Left lung (tissue), 10 donors: Measurements from ENCODE around the gene ABCB10. TPM values are rescaled to one million over a fixed set of nuclear protein-coding genes. Genes with fewer than 3 reads are reported as not detected.

Experiments used
- ATAC-seq: fragments of 200-7000 bp; cut with Tn5 transposase; one replicate; pipeline ENCODE4 v1.9.1; 2020; ENCODE audit warnings: moderate library complexity
- DNase-seq, 4 donors: peaks; one replicate each; pipeline ENCODE4 v3.0.0-alpha.2; 2013 to 2020
- H3K27ac ChIP-seq, 2 donors: fragments of 200-600 bp; sonication (generic) in 1 of 2; one replicate each; pipeline versions ENCODE4 v1.5.0 to v1.8.0; 2020 to 2021
- H3K27me3 ChIP-seq, 2 donors: fragments of 200-600 bp; sonication (generic) in 1 of 2; one replicate each; pipeline versions ENCODE4 v1.5.0 to v1.8.0; 2020 to 2021
- H3K36me3 ChIP-seq, 2 donors: fragments of 200-600 bp; sonication (generic) in 1 of 2; one replicate each; pipeline versions ENCODE4 v1.5.0 to v1.8.0; 2020 to 2021
- H3K4me1 ChIP-seq, 2 donors: fragments of 200-600 bp; one replicate each; pipeline ENCODE4 v1.8.0; 2021
- H3K4me3 ChIP-seq, 2 donors: fragments of 200-600 bp; sonication (generic) in 1 of 2; one replicate each; pipeline versions ENCODE4 v1.5.0 to v1.8.0; 2020 to 2021; ENCODE audit warnings: mild to moderate bottlenecking in 1 of 2
- H3K9me3 ChIP-seq, 2 donors: fragments of 200-600 bp; sonication (generic) in 1 of 2; one replicate each; pipeline versions ENCODE4 v1.5.0 to v1.8.0; 2020 to 2021
- intact Hi-C, 2 donors: fragments of 100-400 bp; cut with DNase I; formaldehyde crosslinking; loops; one replicate each; pipeline versions ENCODE4 v1.11.2 to v1.14.2; 2022
- polyA plus RNA-seq, 6 donors: library from polyadenylated mRNA; unstranded; fragments of 120-200 nt; gene quantifications; one replicate each; pipeline ENCODE4 v1.2.1, GENCODE V29; 2013; ENCODE audit not compliant: insufficient read length in 6 of 6
- total RNA-seq, 2 donors: library from RNA; stranded (reverse); fragmentation: NEBNext Ultra II Directional; extraction: Animal tissue kit (Norgen Biotek cat#: 25700); gene quantifications; one replicate each; pipeline ENCODE4 v1.2.1, GENCODE V29; 2021
- TF ChIP-seq, protein P1 (sequence below), 2 donors: fragments of 200-600 bp; sonication (generic) in 1 of 2; IDR thresholded peaks; one replicate each; pipeline versions ENCODE4 v1.5.0 to v1.8.0; 2021; ENCODE audit warnings: antibody characterized with exemption in 2 of 2
- donor health status: DM: no; HTN: yes; CAD: no.
- donor health status: DM: no; HTN: no; CAD: no.

The ABCB10 gene
- total and polyA plus RNA-seq, 8 donors = 16.4 to 25.6 (median 20.1) TPM

GRCh38 chr1:229474509-229474908 lies 84.0 kb downstream of the ABCB10 start:
- DNase-seq (no peak), ATAC-seq (no peak)
- H3K9me3 ChIP-seq = no peaks in the 10 kb centered on the region
- TF ChIP-seq, protein P1, sequence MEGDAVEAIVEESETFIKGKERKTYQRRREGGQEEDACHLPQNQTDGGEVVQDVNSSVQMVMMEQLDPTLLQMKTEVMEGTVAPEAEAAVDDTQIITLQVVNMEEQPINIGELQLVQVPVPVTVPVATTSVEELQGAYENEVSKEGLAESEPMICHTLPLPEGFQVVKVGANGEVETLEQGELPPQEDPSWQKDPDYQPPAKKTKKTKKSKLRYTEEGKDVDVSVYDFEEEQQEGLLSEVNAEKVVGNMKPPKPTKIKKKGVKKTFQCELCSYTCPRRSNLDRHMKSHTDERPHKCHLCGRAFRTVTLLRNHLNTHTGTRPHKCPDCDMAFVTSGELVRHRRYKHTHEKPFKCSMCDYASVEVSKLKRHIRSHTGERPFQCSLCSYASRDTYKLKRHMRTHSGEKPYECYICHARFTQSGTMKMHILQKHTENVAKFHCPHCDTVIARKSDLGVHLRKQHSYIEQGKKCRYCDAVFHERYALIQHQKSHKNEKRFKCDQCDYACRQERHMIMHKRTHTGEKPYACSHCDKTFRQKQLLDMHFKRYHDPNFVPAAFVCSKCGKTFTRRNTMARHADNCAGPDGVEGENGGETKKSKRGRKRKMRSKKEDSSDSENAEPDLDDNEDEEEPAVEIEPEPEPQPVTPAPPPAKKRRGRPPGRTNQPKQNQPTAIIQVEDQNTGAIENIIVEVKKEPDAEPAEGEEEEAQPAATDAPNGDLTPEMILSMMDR (IDR thresholded peaks at IDR 0.05) = no peak
- H3K4me3 ChIP-seq = no peak overlapping the region
- no peaks in the 10 kb centered on the region for H3K27me3 ChIP-seq
- no peaks in the 10 kb centered on the region for H3K4me1 ChIP-seq
- intact Hi-C loops = loop anchor here in 1 of 2 donors (10.0 kb wide), 1 partner anchor 220 kb away; no protein-coding TSS in a partner anchor
- no peak overlapping the region for H3K27ac ChIP-seq
- H3K36me3 ChIP-seq = peaks cover 0 to 88% of the 10 kb centered on the region in 2 donors

GRCh38 chr1:229471175-229471574 lies 87.3 kb downstream of the ABCB10 start:
- Histone ChIP-seq H3K9me3 (no peaks in the 10 kb centered on the region), H3K36me3 (peaks cover 0 to 98% of the 10 kb centered on the region in 2 donors), H3K4me1 (no peaks in the 10 kb centered on the region)

DNA sequence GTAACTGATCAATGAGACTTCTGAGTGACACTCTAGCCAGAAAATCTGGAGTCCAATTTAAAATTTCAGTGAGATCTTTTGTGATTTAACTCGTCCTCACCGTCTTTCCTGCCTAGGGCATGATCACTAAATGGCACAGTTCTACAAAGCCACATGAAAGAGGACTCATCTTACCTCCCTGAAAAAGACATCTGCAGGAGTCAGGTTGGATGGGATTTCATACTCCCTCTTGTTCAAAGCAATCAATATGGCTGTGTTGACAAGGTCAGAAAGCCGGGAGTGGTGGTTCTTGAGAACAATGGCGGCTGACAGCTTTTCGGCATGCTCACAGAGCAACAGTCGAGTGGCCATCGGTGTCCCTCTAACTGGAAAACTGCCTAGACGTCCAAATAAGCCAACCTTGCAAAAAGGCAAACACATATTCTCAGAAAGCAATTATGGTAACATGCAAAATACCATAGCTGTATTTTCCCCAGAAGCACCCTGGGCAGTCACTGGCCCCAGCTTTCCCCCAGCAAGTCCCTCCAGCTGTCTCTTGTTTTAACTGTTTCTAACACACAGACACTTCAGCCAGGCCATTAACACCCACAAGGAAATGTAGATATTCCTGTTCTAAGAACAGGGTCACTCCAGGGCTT lies 88.0 kb downstream of the ABCB10 start:
- DNase-seq (no peak), ATAC-seq (no peak)
- Histone ChIP-seq H3K4me1 (no peaks in the 10 kb centered on the region), H3K9me3 (no peaks in the 10 kb centered on the region), H3K27ac (no peak overlapping the region), H3K27me3 (no peaks in the 10 kb centered on the region), H3K4me3 (no peak overlapping the region), H3K36me3 (peaks cover 0 to 98% of the 10 kb centered on the region in 2 donors)
- TF ChIP-seq, protein P1 (IDR thresholded peaks at IDR 0.05) = no peak
- intact Hi-C loops = loop anchor here in 1 of 2 donors (10.0 kb wide), 1 partner anchor 216 kb away; no protein-coding TSS in a partner anchor

More at GRCh38 chr1:229471175-229471574, 87.3 kb downstream of the ABCB10 start:
- intact Hi-C loops = loop anchor here in 1 of 2 donors (10.0 kb wide), 1 partner anchor 216 kb away; no protein-coding TSS in a partner anchor
- TF ChIP-seq, protein P1 (IDR thresholded peaks at IDR 0.05) = no peak
- H3K4me3 ChIP-seq = no peak overlapping the region
- no peak overlapping the region for H3K27ac ChIP-seq
- H3K27me3 ChIP-seq = no peaks in the 10 kb centered on the region
- DNase-seq (no peak), ATAC-seq (no peak)

- TF ChIP-seq, protein P1 (IDR thresholded peaks at IDR 0.05) = no peak
- intact Hi-C loops = no loop called here
- Histone ChIP-seq H3K4me3 (no peak overlapping the region), H3K27me3 (no peaks in the 10 kb centered on the region), H3K27ac (no peak overlapping the region), H3K4me1 (no peaks in the 10 kb centered on the region), H3K36me3 (peaks cover 0 to 98% of the 10 kb centered on the region in 2 donors), H3K9me3 (no peaks in the 10 kb centered on the region)
- DNase-seq = no peak
- ATAC-seq = no peak
Measured at GRCh38 chr1:229466887-229467286, 91.6 kb downstream of the ABCB10 start.

Other genes starting within 250 kb of the ABCB10 start
- gene CCSAP, start 215.7 kb downstream of the ABCB10 start, total RNA-seq = 1 to 10 TPM; 7.1 to 7.4 TPM
- gene CCSAP, start 215.7 kb downstream of the ABCB10 start, polyA plus RNA-seq = 10 to 100 TPM in 2 of 6 donors, 1 to 10 TPM in 4; 8.6 to 11.4 (median 9.5) TPM
- gene ACTA1, start 124.6 kb downstream of the ABCB10 start, total RNA-seq = 1 to 10 TPM in 1 of 2 donors, under 1 TPM in 1; 0.52 to 1.2 TPM
- 1 to 10 TPM in 3 of 6 donors, under 1 TPM in 3; 0.40 to 1.4 (median 0.98) TPM for gene ACTA1, start 124.6 kb downstream of the ABCB10 start, polyA plus RNA-seq
- gene NUP133, start 50.4 kb downstream of the ABCB10 start, total RNA-seq = 10 to 100 TPM; 30.2 to 30.9 TPM
- gene NUP133, start 50.4 kb downstream of the ABCB10 start, polyA plus RNA-seq = 10 to 100 TPM; 40.1 to 47.1 (median 43.6) TPM
- gene TAF5L, start 67.4 kb upstream of the ABCB10 start, total RNA-seq = 10 to 100 TPM; 15.9 to 19.0 TPM
- 10 to 100 TPM; 16.8 to 21.6 (median 18.8) TPM for gene TAF5L, start 67.4 kb upstream of the ABCB10 start, polyA plus RNA-seq
- gene URB2, start 67.5 kb upstream of the ABCB10 start, total RNA-seq = 10 to 100 TPM in 1 of 2 donors, 1 to 10 TPM in 1; 6.0 to 10.7 TPM
- gene URB2, start 67.5 kb upstream of the ABCB10 start, polyA plus RNA-seq = 1 to 10 TPM; 5.5 to 9.7 (median 7.2) TPM